ENCODE results near the gene GID8.

The GID8 gene

DNA sequence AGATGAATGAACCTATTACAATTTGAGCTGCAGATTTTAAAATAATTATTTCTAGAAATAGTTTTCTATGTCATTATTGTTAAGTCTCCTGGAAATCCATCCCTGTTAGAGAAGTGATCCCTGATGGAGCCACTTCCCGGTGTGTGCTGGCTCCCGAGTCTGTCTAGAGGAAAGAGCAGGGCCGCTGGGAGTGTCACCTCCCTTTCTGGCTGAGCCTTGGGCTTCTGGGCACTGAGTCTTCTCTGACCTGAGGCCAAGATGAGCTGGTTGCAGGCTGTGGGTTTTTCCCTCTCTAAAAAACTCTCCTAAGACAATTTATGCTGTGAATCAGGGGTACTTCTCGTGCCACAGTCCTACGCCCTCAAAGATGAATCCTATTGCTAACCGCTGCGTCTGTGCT lies 47.5 kb upstream of the GID8 start:
- Histone ChIP-seq H3K4me3 (replicated peaks; ENCODE audit: low read depth, low read length) (no peak overlapping the region), H3K27me3 (replicated peaks; ENCODE audit: control insufficient read depth, insufficient read depth, low read length) (no peaks in the 10 kb centered on the region), H3K36me3 (ENCODE audit: control insufficient read depth, insufficient read depth, low read length) (peaks cover 58% of the 10 kb centered on the region)
- TF ChIP-seq, protein P1, sequence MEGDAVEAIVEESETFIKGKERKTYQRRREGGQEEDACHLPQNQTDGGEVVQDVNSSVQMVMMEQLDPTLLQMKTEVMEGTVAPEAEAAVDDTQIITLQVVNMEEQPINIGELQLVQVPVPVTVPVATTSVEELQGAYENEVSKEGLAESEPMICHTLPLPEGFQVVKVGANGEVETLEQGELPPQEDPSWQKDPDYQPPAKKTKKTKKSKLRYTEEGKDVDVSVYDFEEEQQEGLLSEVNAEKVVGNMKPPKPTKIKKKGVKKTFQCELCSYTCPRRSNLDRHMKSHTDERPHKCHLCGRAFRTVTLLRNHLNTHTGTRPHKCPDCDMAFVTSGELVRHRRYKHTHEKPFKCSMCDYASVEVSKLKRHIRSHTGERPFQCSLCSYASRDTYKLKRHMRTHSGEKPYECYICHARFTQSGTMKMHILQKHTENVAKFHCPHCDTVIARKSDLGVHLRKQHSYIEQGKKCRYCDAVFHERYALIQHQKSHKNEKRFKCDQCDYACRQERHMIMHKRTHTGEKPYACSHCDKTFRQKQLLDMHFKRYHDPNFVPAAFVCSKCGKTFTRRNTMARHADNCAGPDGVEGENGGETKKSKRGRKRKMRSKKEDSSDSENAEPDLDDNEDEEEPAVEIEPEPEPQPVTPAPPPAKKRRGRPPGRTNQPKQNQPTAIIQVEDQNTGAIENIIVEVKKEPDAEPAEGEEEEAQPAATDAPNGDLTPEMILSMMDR (IDR thresholded peaks at IDR 0.05; ENCODE audit: insufficient read depth, low read length, poor library complexity, severe bottlenecking): no peak
- DNase-seq (ENCODE audit: extremely low read depth, insufficient read length): no peak

- H3K36me3 ChIP-seq (ENCODE audit: control insufficient read depth, insufficient read depth, low read length): peaks cover 54% of the 10 kb centered on the region
- DNase-seq (ENCODE audit: extremely low read depth, insufficient read length): no peak
- H3K27me3 ChIP-seq (replicated peaks; ENCODE audit: control insufficient read depth, insufficient read depth, low read length): no peaks in the 10 kb centered on the region
- no peak overlapping the region for H3K4me3 ChIP-seq (replicated peaks; ENCODE audit: low read depth, low read length)
- TF ChIP-seq, protein P1 (IDR thresholded peaks at IDR 0.05; ENCODE audit: insufficient read depth, low read length, poor library complexity, severe bottlenecking): no peak
Observed at GRCh38 chr20:62891111-62891510, 46.8 kb upstream of the GID8 start.

- Histone ChIP-seq H3K36me3 (ENCODE audit: control insufficient read depth, insufficient read depth, low read length) (peaks cover 54% of the 10 kb centered on the region), H3K27me3 (replicated peaks; ENCODE audit: control insufficient read depth, insufficient read depth, low read length) (no peaks in the 10 kb centered on the region), H3K4me3 (replicated peaks; ENCODE audit: low read depth, low read length) (no peak overlapping the region)
- no peak for DNase-seq (ENCODE audit: extremely low read depth, insufficient read length)
- TF ChIP-seq, protein P1 (IDR thresholded peaks at IDR 0.05; ENCODE audit: insufficient read depth, low read length, poor library complexity, severe bottlenecking): no peak
Observed at GRCh38 chr20:62892348-62893304, 45.3 kb upstream of the GID8 start.

GRCh38 chr20:62893700-62894099 lies 44.2 kb upstream of the GID8 start:
- H3K27me3 ChIP-seq (replicated peaks; ENCODE audit: control insufficient read depth, insufficient read depth, low read length): no peaks in the 10 kb centered on the region
- peaks cover 46% of the 10 kb centered on the region for H3K36me3 ChIP-seq (ENCODE audit: control insufficient read depth, insufficient read depth, low read length)
- no peak overlapping the region for H3K4me3 ChIP-seq (replicated peaks; ENCODE audit: low read depth, low read length)
- DNase-seq (ENCODE audit: extremely low read depth, insufficient read length): no peak
- TF ChIP-seq, protein P1 (IDR thresholded peaks at IDR 0.05; ENCODE audit: insufficient read depth, low read length, poor library complexity, severe bottlenecking): no peak

DNA sequence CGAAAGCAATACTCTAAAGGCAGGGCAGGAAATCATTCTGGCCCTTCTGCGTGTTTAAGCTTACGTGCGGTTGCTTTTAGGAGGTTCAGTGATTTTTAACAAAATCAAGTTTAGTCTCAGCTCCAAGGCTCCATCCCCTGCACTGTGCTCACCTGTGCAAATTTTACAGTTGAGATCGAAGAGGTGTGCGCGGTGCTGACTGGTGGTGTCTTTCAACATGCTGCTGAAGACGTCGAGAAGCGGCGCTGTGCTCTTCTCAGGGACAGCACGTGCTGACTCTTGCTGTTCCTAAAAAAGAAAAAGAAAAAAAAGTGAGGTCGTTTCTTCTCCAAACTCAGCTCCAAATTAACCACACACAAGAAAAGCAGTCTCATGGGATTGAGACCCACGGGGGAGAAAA lies 43.7 kb upstream of the GID8 start:
- no peaks in the 10 kb centered on the region for H3K27me3 ChIP-seq (replicated peaks; ENCODE audit: control insufficient read depth, insufficient read depth, low read length)
- DNase-seq (ENCODE audit: extremely low read depth, insufficient read length): no peak
- TF ChIP-seq, protein P1 (IDR thresholded peaks at IDR 0.05; ENCODE audit: insufficient read depth, low read length, poor library complexity, severe bottlenecking): no peak
- H3K4me3 ChIP-seq (replicated peaks; ENCODE audit: low read depth, low read length): no peak overlapping the region
- H3K36me3 ChIP-seq (ENCODE audit: control insufficient read depth, insufficient read depth, low read length): peaks cover 41% of the 10 kb centered on the region
